Esophagus muscularis mucosa (tissue), 4 donors: ENCODE data around the gene SPATA13.

ENCODE experiments used
- EP300 ChIP-seq: sonication (generic); formaldehyde crosslinking; IDR thresholded peaks from one replicate; pipeline ENCODE4 v1.6.1; 2017; ENCODE audit warnings: antibody characterized with exemption
- POLR2AphosphoS5 ChIP-seq, 2 donors: sonication (generic); formaldehyde crosslinking; IDR thresholded peaks; one replicate each; pipeline ENCODE4 v1.6.1; 2017; ENCODE audit warnings: antibody characterized with exemption in 2 of 2
- TF ChIP-seq, protein P1 (sequence below), 3 experiments: fragments of 200-600 bp in 2 of 3; fragments of 450-650 bp in 1 of 3; sonication (generic) in 2 of 3; IDR thresholded peaks; one replicate each; pipeline ENCODE4 v1.5.1; 2017 to 2019; ENCODE audit warnings: antibody characterized with exemption in 3 of 3, mild to moderate bottlenecking in 2 of 3, moderate library complexity in 1 of 3

DNA sequence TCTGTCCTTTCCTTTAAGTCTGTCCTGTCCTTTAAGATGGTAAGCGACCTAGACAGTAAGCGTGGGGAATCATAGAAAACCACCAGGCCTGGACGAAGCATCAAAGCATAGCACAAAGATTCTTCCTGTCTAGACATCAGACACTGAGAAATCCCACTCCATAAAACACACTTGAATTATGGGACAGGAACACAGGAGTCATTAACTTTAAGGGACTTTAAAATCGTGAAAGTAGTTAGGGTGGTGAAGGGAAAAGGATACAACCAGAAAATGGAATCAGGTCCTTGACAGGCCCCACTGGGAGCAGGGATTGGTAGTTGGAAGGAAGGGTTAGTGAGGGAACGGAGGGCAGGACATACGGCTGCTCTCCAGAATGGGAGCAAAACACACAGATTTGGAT is 117.2 kb downstream of the SPATA13 start:
- TF ChIP-seq, protein P1, sequence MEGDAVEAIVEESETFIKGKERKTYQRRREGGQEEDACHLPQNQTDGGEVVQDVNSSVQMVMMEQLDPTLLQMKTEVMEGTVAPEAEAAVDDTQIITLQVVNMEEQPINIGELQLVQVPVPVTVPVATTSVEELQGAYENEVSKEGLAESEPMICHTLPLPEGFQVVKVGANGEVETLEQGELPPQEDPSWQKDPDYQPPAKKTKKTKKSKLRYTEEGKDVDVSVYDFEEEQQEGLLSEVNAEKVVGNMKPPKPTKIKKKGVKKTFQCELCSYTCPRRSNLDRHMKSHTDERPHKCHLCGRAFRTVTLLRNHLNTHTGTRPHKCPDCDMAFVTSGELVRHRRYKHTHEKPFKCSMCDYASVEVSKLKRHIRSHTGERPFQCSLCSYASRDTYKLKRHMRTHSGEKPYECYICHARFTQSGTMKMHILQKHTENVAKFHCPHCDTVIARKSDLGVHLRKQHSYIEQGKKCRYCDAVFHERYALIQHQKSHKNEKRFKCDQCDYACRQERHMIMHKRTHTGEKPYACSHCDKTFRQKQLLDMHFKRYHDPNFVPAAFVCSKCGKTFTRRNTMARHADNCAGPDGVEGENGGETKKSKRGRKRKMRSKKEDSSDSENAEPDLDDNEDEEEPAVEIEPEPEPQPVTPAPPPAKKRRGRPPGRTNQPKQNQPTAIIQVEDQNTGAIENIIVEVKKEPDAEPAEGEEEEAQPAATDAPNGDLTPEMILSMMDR (IDR thresholded peaks at IDR 0.05) = no peak
- TF ChIP-seq POLR2AphosphoS5 (IDR thresholded peaks at IDR 0.05) (no peak), EP300 (no peak)
